GM19238 (cell line): ENCODE data around the gene SIGLEC14.
"Not testable (repeated sequence)": the region's sequence is repeated elsewhere in the genome, so short reads cannot be mapped to it uniquely, and the experiment has no call there.

Experiments
- DNase-seq: peaks from one replicate; pipeline ENCODE4 v3.0.0; 2011; ENCODE audit warnings: low spot score; ENCODE audit not compliant: insufficient read length

Gene SIGLEC14

DNA sequence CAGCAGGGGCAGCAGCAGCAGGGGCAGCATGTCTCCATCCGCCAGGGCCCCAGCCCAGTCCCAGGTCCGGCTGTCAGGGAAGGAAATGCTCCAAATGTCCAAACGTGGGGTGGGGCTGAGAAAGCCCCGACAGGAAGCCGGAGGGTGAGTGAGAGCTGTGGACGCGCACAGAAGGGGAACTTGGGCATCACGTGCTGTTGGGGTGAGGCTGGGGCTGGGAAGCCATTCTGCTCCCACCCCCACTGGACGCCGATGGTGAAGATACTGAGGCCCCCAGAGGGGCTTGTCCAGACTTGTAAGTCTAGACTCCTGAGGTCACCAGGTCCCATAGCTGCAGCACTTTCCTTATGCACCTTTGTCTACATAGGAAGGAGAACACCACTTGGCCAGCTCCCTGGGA lies at the start of gene SIGLEC14:
SIGLEC14 (minus strand) TSS at position 96 of the 400 bp plus-strand sequence; CDS start at position 30, 66 bp downstream.
- DNase-seq = not testable (repeated sequence)

- DNase-seq = no peak
Observed at GRCh38 chr19:51695702-51696315, 49.2 kb upstream of the SIGLEC14 start.

DNA sequence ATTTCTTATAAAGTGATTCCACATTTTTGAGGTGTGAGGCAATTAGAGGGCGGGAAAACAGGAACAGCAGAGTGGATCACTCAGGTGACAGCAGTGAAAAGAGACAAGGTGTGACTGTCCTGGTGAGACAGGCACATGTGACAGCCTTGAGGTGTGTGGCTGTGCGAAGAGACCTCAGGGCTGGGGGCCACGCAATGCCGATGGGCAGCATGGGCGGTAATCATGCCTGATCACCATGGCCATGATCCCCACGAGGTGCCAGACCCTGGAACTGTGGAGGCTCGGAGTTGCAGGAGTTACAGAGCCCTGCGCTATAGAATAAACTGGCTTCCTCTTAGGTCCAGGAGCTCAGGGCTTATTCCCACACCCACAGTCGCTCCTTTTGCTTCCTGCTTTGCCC lies 48.5 kb upstream of the SIGLEC14 start:
- DNase-seq = no peak

- no peak for DNase-seq
Observed at GRCh38 chr19:51694318-51695085, 47.9 kb upstream of the SIGLEC14 start.

GRCh38 chr19:51693819-51694218 lies 47.2 kb upstream of the SIGLEC14 start:
- no peak for DNase-seq

- no peak for DNase-seq
Observed at GRCh38 chr19:51693260-51693659, 46.6 kb upstream of the SIGLEC14 start, which contains the start of gene SPACA6. Gene SPACA6 (plus strand): TSS chr19:51693330. CDS start chr19:51693527, 197 bp downstream.

- no peak for DNase-seq
Observed at GRCh38 chr19:51692468-51692867, 45.8 kb upstream of the SIGLEC14 start.

DNA sequence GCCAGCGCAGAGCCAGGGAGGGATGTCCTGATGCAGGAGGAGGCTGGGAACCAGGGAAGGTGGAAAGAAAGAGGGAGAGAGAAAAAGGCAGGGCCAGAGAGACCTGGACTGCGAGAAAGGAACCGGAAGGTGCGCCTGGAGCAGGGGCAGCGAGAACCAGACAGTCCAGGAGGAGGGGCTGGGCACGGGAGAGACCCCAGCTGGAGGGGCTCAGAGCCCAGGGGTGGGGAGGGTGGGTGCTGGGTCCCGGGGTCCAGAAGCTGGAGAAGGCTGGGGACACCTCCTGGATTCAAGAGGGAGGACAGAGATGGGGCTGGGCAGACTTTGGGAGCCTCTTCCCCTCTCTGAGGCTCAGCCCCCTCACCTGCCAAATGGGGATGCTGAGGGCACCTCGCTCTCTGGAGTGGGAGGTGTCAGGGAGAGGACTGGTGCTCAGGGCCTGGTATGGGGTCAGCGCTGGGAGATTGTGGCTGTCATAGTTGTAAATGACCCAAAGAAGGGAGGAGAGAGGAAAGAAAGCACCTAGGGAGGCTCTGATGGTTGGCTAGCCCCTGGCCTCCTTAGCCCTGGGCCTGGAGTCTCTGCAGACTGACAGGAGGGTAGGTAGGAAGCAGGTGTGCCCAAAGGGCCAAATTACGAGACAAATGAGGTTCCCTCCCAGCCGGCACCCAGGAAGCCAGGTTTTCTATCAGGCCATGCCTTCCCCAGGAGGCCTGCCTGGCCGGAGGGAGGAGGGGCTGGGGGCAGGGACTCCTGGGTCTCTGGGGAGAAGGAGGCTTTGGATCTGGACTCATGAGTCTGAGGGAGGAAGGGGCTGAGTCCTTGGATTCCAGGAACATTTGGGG lies 45.2 kb upstream of the SIGLEC14 start:
- no peak for DNase-seq

DNA sequence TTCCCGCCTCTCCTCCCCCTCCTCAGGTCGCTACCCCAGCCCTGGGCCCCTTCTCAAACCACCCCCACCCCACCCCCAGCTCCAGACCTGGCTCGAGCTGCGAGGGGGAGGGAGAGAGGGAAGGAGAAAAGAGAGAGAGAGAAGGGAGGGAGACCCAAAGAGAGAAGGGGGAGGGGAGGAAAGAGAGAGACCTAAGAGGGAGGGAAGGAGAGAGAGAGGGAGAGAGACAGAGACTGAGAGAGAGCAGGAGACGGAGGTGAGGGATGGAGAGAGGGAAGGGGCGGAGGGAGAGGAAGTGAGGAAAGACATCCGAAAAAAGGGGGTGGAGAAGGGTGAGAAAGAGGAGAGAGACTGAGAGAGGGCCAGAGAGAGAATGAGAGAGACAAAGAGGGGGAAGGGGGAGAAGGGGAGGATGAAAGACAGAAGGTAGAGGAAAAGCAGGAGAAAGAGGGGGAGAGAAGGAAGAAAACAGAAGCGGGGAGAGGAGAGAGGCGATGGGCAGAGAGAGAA lies 44.5 kb upstream of the SIGLEC14 start:
- DNase-seq = no peak

DNA sequence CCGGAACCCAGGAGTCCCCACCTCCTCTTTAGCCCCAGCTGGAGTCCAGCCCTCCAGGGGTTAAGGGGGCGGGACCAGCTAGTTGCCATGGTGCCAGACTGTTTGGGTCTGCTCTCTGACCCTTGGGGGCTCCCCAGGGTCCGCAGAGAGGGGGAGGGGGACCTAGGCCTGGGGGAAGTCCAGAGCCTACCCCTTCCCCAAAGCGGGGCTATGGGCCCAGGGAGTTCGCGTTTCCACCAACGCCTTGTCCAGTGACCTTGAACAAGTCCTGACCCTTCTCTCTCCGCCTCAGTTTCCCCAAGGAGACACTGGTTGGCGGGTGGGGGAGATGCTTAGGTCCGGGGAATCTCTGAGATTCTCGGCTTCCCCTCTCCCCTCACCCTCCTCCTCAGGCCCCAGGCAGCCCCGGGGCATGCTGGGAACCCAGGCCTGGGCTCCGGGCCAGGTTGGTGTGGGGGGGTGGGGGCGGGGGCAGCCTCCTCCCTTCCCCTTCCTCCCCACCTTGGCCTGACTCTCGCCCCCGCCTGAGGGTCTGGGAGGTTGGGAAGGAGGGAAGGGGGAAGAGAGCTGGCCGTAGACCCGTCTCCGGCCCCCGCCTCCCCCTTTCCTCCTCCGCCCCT lies 43.9 kb upstream of the SIGLEC14 start:
- DNase-seq = no peak

GRCh38 chr19:51689751-51690453 lies 43.3 kb upstream of the SIGLEC14 start:
- no peak for DNase-seq

GRCh38 chr19:51688671-51689571 lies 42.3 kb upstream of the SIGLEC14 start:
- no peak for DNase-seq

GRCh38 chr19:51687791-51688670 lies 41.4 kb upstream of the SIGLEC14 start:
- no peak for DNase-seq

GRCh38 chr19:51686171-51686570 lies 39.5 kb upstream of the SIGLEC14 start:
- no peak for DNase-seq

DNA sequence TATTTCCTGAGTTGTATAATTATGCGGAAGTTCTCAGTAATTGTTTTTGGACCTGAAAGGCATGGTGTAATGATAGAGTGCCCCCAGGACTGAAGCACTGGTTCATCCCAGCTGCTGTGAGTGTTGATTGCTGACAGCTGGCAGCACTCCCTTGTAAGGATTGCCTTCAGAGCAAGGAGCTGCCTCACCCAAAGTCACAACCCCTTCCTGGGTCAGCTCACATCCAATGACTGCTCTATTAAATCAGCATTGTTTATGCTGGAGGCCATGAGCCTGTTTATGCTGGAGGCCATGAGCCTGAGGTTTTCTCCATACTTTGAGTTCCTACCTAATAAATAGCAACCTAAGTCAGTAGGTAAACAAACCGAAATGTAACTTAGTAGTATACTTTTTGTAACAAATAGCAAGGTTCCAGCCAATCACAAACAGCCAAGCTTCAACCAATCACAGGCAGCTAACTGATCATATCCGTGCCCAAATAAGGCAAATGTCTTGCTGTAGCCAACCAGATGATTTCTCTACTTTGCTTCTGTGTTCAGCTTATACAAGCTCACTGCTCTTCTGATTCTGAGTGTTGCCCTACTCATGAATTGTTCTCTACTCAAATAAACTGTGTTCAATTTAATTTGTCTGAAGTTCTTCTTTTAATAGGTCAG lies 34.8 kb upstream of the SIGLEC14 start:
- no peak for DNase-seq

- no peak for DNase-seq
Observed at GRCh38 chr19:51680474-51680873, 33.8 kb upstream of the SIGLEC14 start.

- no peak for DNase-seq
Observed at GRCh38 chr19:51676566-51677083, 30.0 kb upstream of the SIGLEC14 start.
